ENCODE data around the gene ROR1.

ROR1 gene

GRCh38 chr1:63945943-63946342, 172.1 kb downstream of the ROR1 start:
- DNase-seq: no peak

- no peak for DNase-seq
Measured at GRCh38 chr1:63946866-63947491, 173.2 kb downstream of the ROR1 start.

- no peak for DNase-seq
Measured at GRCh38 chr1:63947904-63948303, 174.1 kb downstream of the ROR1 start.

- no peak for DNase-seq
Measured at GRCh38 chr1:63950023-63950422, 176.2 kb downstream of the ROR1 start.

GRCh38 chr1:63951059-63951946, 177.5 kb downstream of the ROR1 start:
- DNase-seq: no peak

GRCh38 chr1:63954187-63954586, 180.4 kb downstream of the ROR1 start:
- no peak for DNase-seq

- no peak for DNase-seq
Measured at GRCh38 chr1:63955370-63956145, 181.7 kb downstream of the ROR1 start.

- DNase-seq: no peak
Measured at GRCh38 chr1:63958556-63958955, 184.7 kb downstream of the ROR1 start.

GRCh38 chr1:63960326-63960725, 186.5 kb downstream of the ROR1 start:
- DNase-seq: no peak

GRCh38 chr1:63966016-63966415, 192.2 kb downstream of the ROR1 start:
- DNase-seq: no peak

- no peak for DNase-seq
Measured at GRCh38 chr1:63967901-63968300, 194.1 kb downstream of the ROR1 start.

- DNase-seq: no peak
Measured at GRCh38 chr1:63968663-63969440, 195.0 kb downstream of the ROR1 start.

GRCh38 chr1:63969441-63969901, 195.7 kb downstream of the ROR1 start:
- no peak for DNase-seq

- no peak for DNase-seq
Measured at GRCh38 chr1:63971557-63971956, 197.7 kb downstream of the ROR1 start.

- no peak for DNase-seq
Measured at GRCh38 chr1:63973005-63973419, 199.2 kb downstream of the ROR1 start.

- no peak for DNase-seq
Measured at GRCh38 chr1:63974966-63975365, 201.1 kb downstream of the ROR1 start.

- DNase-seq: no peak
Measured at GRCh38 chr1:63975481-63975880, 201.7 kb downstream of the ROR1 start.

GRCh38 chr1:63976006-63976405, 202.2 kb downstream of the ROR1 start:
- no peak for DNase-seq

GRCh38 chr1:63977466-63977865, 203.6 kb downstream of the ROR1 start:
- DNase-seq: no peak

- no peak for DNase-seq
Measured at GRCh38 chr1:63980740-63981407, 207.1 kb downstream of the ROR1 start.

- no peak for DNase-seq
Measured at GRCh38 chr1:63981408-63981773, 207.6 kb downstream of the ROR1 start.

GRCh38 chr1:63982201-63982600, 208.4 kb downstream of the ROR1 start:
- no peak for DNase-seq
